ENCODE measurements around the gene KIAA1217.

- TF ChIP-seq USF2 (IDR thresholded peaks at IDR 0.05) (no peak), SMC3 (IDR thresholded peaks at IDR 0.05) (no peak), SREBF2 (IDR thresholded peaks at IDR 0.05) (no peak), CTCF (IDR thresholded peaks at IDR 0.05) (no peak), FOSL2 (IDR thresholded peaks at IDR 0.05) (no peak), FOSL2 (CRISPR knock-in tag; IDR thresholded peaks at IDR 0.05) (peak; percentile 43; the same call in 1 of the 2 replicates), NR3C1 (IDR thresholded peaks at IDR 0.05) (no peak), MYC (IDR thresholded peaks at IDR 0.05; ENCODE audit: borderline replicate concordance, low read length) (no peak), CHD4 (IDR thresholded peaks at IDR 0.05; ENCODE audit: borderline replicate concordance) (no peak), RFX5 (IDR thresholded peaks at IDR 0.05) (no peak), POLR2A (IDR thresholded peaks at IDR 0.05; ENCODE audit: low read length) (no peak), ZNF302 (CRISPR knock-in tag; IDR thresholded peaks at IDR 0.05) (no peak), CHD2 (IDR thresholded peaks at IDR 0.05; ENCODE audit: low read length, partially characterized antibody) (no peak)
Observed at GRCh38 chr10:24209946-24210491, 1.1 kb downstream of the KIAA1217 start.
